H1 (cell line): ENCODE measurements around the gene CMBL. TPM values are rescaled to one million over a fixed set of nuclear protein-coding genes. Genes with fewer than 3 reads are reported as not detected.

Source experiments
- ATF2 ChIP-seq: IDR thresholded peaks from 2 replicates; pipeline ENCODE4 v1.6.1; 2012; ENCODE audit warnings: low read length, inconsistent platforms
- CEBPB ChIP-seq: IDR thresholded peaks from 2 replicates; pipeline ENCODE4 v1.6.1; 2012; ENCODE audit warnings: low read depth, low read length
- JUND ChIP-seq: IDR thresholded peaks from 2 replicates; pipeline ENCODE4 v1.6.1; 2011; ENCODE audit warnings: mild to moderate bottlenecking, improper control_type of control experiment, low read length
- RNF2 ChIP-seq: fragments of 200-900, 300-1000 bp; sonication (generic); IDR thresholded peaks from 2 replicates; pipeline ENCODE4 v1.7.1; 2016; ENCODE audit warnings: borderline replicate concordance, low read depth, mild to moderate bottlenecking, antibody characterized with exemption, low read length; ENCODE audit not compliant: poor library complexity, severe bottlenecking; ENCODE audit errors: missing control alignments
- polyA plus RNA-seq, 7 experiments: library from polyadenylated mRNA; depleted of rRNA in 3 of 7; stranded (reverse) in 5 of 7; unstranded in 2 of 7; fragments of >200 nt in 5 of 7; fragments of 200-250 nt in 2 of 7; gene quantifications; 1 replicate in 5 of 7; 2 replicates in 1 of 7; 4 replicates in 1 of 7; pipeline versions ENCODE4 v1.2.1 to v1.2.3, GENCODE V29; 2011 to 2013; ENCODE audit warnings: missing spikeins in 2 of 7, mixed read lengths in 2 of 7
- total RNA-seq: library from RNA; stranded (reverse); fragmentation: NEBNext Ultra II Directional; extraction: Animal tissue kit (Norgen Biotek cat#: 25700); gene quantifications from 2 replicates; pipeline ENCODE4 v1.2.1, GENCODE V29; 2021

Gene CMBL
- total and polyA plus RNA-seq, 2 of the 8 experiments (the other 6 are each of a cell fraction or from before 2014, with no cell fraction given) = 27.9 to 32.1 TPM

GRCh38 chr5:10246761-10247160 is 60.9 kb downstream of the CMBL start (continued):
- TF ChIP-seq RNF2 = no peak
- TF ChIP-seq JUND = no peak
- no peak for TF ChIP-seq ATF2
- no peak for TF ChIP-seq CEBPB
